WTC11 (cell line): ENCODE data around the gene SKIL. TPM values are rescaled to one million over a fixed set of nuclear protein-coding genes. Genes with fewer than 3 reads are reported as not detected.
A peak's percentile ranks its signal among the peaks of the same experiment; 100 is the strongest.

Experiments used
- CREB1 ChIP-seq: sonication (generic); formaldehyde crosslinking; IDR thresholded peaks from 2 replicates; pipeline ENCODE4 v1.8.0; 2023; ENCODE audit warnings: mild to moderate bottlenecking, missing genetic modification reagents
- FOXK1 ChIP-seq: sonication (generic); formaldehyde crosslinking; IDR thresholded peaks from 2 replicates; pipeline ENCODE4 v1.8.0; 2022; ENCODE audit warnings: mild to moderate bottlenecking, moderate library complexity, missing genetic modification reagents
- HMGA2 ChIP-seq: fragments of 250-450 bp; sonication (Bioruptor Pico); IDR thresholded peaks from 2 replicates; pipeline ENCODE4 v1.4.0; 2021; ENCODE audit warnings: mild to moderate bottlenecking, moderate library complexity
- JAZF1 ChIP-seq: fragments of 250-450 bp; sonication (Bioruptor Pico); IDR thresholded peaks from 2 replicates; pipeline ENCODE4 v1.9.0; 2021; ENCODE audit warnings: moderate library complexity, mild to moderate bottlenecking, inconsistent platforms
- KAT7 ChIP-seq: sonication (generic); formaldehyde crosslinking; IDR thresholded peaks from 2 replicates; pipeline ENCODE4 v1.8.1; 2023; ENCODE audit warnings: missing genetic modification reagents, mild to moderate bottlenecking, borderline replicate concordance
- NFATC4 ChIP-seq: fragments of 250-450 bp; sonication (Bioruptor Pico); IDR thresholded peaks from 2 replicates; pipeline ENCODE4 v1.9.0; 2021; ENCODE audit warnings: mild to moderate bottlenecking
- NFE2L1 ChIP-seq: sonication (generic); formaldehyde crosslinking; IDR thresholded peaks from 2 replicates; pipeline ENCODE4 v1.8.1; 2023; ENCODE audit warnings: missing genetic modification reagents
- NR2C2 ChIP-seq: sonication (generic); formaldehyde crosslinking; IDR thresholded peaks from 2 replicates; pipeline ENCODE4 v1.8.0; 2022; ENCODE audit warnings: mild to moderate bottlenecking, missing genetic modification reagents
- OVOL2 ChIP-seq: fragments of 250-450 bp; sonication (Bioruptor Pico); IDR thresholded peaks from 2 replicates; pipeline ENCODE4 v1.9.0; 2021; ENCODE audit warnings: mild to moderate bottlenecking, borderline replicate concordance
- RELA ChIP-seq: sonication (generic); formaldehyde crosslinking; IDR thresholded peaks from 2 replicates; pipeline ENCODE4 v1.8.1; 2022; ENCODE audit warnings: missing genetic modification reagents, mild to moderate bottlenecking, borderline replicate concordance
- TP53 ChIP-seq: sonication (generic); formaldehyde crosslinking; IDR thresholded peaks from 2 replicates; pipeline ENCODE4 v1.8.1; 2023; ENCODE audit warnings: mild to moderate bottlenecking, missing genetic modification reagents
- ZNF138 ChIP-seq: sonication (generic); formaldehyde crosslinking; conservative IDR thresholded peaks from 2 replicates; pipeline ENCODE4 v1.8.1; 2022; ENCODE audit warnings: mild to moderate bottlenecking, moderate library complexity, missing genetic modification reagents
- ZNF317 ChIP-seq: sonication (generic); formaldehyde crosslinking; IDR thresholded peaks from 2 replicates; pipeline ENCODE4 v1.8.1; 2023; ENCODE audit warnings: low read depth, mild to moderate bottlenecking, moderate library complexity, missing genetic modification reagents, borderline replicate concordance
- total RNA-seq: library from RNA; stranded (reverse); gene quantifications from 3 replicates; pipeline ENCODE4 v1.2.3, GENCODE V29; 2021
- TF ChIP-seq, protein P1 (sequence below): sonication (generic); formaldehyde crosslinking; IDR thresholded peaks from 2 replicates; pipeline ENCODE4 v1.8.1; 2023; ENCODE audit warnings: mild to moderate bottlenecking, missing genetic modification reagents, moderate library complexity
- TF ChIP-seq, protein P2 (sequence below): sonication (generic); formaldehyde crosslinking; IDR thresholded peaks from 2 replicates; pipeline ENCODE4 v1.8.1; 2023; ENCODE audit warnings: mild to moderate bottlenecking, missing genetic modification reagents
- TF ChIP-seq, protein P3 (sequence below): sonication (generic); formaldehyde crosslinking; IDR thresholded peaks from 2 replicates; pipeline ENCODE4 v1.8.1; 2022; ENCODE audit warnings: missing genetic modification reagents, borderline replicate concordance
- TF ChIP-seq, protein P4 (sequence below): sonication (generic); formaldehyde crosslinking; IDR thresholded peaks from 2 replicates; pipeline ENCODE4 v1.8.0; 2022; ENCODE audit warnings: mild to moderate bottlenecking, missing genetic modification reagents
- TF ChIP-seq, protein P5 (sequence below): sonication (generic); formaldehyde crosslinking; IDR thresholded peaks from 2 replicates; pipeline ENCODE4 v1.8.1; 2023; ENCODE audit warnings: mild to moderate bottlenecking, missing genetic modification reagents, borderline replicate concordance

SKIL gene
- total RNA-seq, 1 experiment from 2014 or later, result 181 TPM

DNA sequence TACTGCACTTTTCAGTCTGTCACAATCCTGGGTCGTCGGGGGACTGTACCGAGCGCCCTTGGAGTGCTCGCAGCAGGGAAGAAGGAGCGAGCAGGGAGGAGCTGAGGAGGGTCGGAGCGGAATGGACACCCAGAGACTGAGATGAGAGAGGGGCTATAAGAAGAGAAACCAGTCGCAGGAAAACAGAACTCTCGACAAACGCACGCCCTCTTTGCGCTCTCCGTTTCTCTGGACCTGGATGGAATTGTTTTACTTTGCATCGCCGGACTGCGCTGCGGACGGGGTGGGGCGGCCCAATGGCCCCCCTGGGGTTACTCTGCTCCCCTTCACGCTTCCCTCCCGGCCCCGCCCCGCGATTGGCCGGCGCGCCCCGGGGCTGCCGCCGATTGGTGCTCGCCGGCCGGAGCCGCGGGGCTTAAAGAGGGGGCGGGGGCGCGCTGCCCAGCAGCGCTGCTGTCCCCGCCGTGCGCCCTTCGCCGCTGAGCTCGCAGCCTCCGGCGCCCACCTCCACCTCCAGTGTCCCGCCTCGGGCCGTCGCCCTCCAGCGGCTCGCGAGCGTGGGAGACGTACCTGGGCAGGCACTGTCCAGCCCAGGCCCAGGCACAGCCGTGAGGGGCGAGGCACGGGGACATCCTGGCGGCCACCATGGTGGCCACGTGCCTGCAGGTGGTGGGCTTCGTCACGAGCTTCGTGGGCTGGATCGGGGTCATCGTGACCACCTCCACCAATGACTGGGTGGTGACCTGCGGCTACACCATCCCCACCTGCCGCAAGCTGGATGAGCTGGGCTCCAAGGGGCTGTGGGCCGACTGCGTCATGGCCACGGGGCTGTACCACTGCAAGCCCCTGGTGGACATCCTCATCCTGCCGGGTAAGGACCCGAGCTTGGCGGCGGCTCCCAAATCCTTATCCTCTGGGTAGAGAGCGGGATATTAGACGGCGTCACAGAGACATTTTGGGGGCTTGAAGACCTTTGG is 61.2 kb downstream of the SKIL start, which contains the start of gene CLDN11 (continued):
- TF ChIP-seq, protein P1, sequence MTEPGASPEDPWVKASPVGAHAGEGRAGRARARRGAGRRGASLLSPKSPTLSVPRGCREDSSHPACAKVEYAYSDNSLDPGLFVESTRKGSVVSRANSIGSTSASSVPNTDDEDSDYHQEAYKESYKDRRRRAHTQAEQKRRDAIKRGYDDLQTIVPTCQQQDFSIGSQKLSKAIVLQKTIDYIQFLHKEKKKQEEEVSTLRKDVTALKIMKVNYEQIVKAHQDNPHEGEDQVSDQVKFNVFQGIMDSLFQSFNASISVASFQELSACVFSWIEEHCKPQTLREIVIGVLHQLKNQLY, result no peak
- TF ChIP-seq, protein P2, sequence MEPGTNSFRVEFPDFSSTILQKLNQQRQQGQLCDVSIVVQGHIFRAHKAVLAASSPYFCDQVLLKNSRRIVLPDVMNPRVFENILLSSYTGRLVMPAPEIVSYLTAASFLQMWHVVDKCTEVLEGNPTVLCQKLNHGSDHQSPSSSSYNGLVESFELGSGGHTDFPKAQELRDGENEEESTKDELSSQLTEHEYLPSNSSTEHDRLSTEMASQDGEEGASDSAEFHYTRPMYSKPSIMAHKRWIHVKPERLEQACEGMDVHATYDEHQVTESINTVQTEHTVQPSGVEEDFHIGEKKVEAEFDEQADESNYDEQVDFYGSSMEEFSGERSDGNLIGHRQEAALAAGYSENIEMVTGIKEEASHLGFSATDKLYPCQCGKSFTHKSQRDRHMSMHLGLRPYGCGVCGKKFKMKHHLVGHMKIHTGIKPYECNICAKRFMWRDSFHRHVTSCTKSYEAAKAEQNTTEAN (CRISPR knock-in tag), result peak; percentile 95; the same call in 1 of the 2 replicates
- peak; percentile 84 for TF ChIP-seq FOXK1
- peak; percentile 48; the same call in 1 of the 2 replicates for TF ChIP-seq ZNF317 (CRISPR knock-in tag)
- no peak; the same call in none of the 2 replicates for TF ChIP-seq TP53 (CRISPR knock-in tag)
- TF ChIP-seq NFE2L1 (CRISPR knock-in tag), result peak; percentile 89
- peak; percentile 91 for TF ChIP-seq ZNF138 (CRISPR knock-in tag)
- TF ChIP-seq RELA (CRISPR knock-in tag), result peak; percentile 98
- peak; percentile 96; the same call in 1 of the 2 replicates for TF ChIP-seq CREB1 (CRISPR knock-in tag)
- TF ChIP-seq, protein P3, sequence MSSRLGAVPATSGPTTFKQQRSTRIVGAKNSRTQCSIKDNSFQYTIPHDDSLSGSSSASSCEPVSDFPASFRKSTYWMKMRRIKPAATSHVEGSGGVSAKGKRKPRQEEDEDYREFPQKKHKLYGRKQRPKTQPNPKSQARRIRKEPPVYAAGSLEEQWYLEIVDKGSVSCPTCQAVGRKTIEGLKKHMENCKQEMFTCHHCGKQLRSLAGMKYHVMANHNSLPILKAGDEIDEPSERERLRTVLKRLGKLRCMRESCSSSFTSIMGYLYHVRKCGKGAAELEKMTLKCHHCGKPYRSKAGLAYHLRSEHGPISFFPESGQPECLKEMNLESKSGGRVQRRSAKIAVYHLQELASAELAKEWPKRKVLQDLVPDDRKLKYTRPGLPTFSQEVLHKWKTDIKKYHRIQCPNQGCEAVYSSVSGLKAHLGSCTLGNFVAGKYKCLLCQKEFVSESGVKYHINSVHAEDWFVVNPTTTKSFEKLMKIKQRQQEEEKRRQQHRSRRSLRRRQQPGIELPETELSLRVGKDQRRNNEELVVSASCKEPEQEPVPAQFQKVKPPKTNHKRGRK (CRISPR knock-in tag), result peak; percentile 78; the same call in 1 of the 2 replicates
- TF ChIP-seq, protein P4, sequence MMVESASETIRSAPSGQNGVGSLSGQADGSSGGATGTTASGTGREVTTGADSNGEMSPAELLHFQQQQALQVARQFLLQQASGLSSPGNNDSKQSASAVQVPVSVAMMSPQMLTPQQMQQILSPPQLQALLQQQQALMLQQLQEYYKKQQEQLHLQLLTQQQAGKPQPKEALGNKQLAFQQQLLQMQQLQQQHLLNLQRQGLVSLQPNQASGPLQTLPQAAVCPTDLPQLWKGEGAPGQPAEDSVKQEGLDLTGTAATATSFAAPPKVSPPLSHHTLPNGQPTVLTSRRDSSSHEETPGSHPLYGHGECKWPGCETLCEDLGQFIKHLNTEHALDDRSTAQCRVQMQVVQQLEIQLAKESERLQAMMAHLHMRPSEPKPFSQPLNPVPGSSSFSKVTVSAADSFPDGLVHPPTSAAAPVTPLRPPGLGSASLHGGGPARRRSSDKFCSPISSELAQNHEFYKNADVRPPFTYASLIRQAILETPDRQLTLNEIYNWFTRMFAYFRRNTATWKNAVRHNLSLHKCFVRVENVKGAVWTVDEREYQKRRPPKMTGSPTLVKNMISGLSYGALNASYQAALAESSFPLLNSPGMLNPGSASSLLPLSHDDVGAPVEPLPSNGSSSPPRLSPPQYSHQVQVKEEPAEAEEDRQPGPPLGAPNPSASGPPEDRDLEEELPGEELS (CRISPR knock-in tag), result peak; percentile 98
- no peak for TF ChIP-seq HMGA2
- TF ChIP-seq NR2C2 (CRISPR knock-in tag), result peak; percentile 80
- TF ChIP-seq KAT7 (CRISPR knock-in tag), result peak; percentile 69; the same call in 1 of the 2 replicates
- no peak for TF ChIP-seq JAZF1
- no peak for TF ChIP-seq OVOL2 (CRISPR knock-in tag)
- no peak for TF ChIP-seq NFATC4 (CRISPR knock-in tag)
- TF ChIP-seq, protein P5, sequence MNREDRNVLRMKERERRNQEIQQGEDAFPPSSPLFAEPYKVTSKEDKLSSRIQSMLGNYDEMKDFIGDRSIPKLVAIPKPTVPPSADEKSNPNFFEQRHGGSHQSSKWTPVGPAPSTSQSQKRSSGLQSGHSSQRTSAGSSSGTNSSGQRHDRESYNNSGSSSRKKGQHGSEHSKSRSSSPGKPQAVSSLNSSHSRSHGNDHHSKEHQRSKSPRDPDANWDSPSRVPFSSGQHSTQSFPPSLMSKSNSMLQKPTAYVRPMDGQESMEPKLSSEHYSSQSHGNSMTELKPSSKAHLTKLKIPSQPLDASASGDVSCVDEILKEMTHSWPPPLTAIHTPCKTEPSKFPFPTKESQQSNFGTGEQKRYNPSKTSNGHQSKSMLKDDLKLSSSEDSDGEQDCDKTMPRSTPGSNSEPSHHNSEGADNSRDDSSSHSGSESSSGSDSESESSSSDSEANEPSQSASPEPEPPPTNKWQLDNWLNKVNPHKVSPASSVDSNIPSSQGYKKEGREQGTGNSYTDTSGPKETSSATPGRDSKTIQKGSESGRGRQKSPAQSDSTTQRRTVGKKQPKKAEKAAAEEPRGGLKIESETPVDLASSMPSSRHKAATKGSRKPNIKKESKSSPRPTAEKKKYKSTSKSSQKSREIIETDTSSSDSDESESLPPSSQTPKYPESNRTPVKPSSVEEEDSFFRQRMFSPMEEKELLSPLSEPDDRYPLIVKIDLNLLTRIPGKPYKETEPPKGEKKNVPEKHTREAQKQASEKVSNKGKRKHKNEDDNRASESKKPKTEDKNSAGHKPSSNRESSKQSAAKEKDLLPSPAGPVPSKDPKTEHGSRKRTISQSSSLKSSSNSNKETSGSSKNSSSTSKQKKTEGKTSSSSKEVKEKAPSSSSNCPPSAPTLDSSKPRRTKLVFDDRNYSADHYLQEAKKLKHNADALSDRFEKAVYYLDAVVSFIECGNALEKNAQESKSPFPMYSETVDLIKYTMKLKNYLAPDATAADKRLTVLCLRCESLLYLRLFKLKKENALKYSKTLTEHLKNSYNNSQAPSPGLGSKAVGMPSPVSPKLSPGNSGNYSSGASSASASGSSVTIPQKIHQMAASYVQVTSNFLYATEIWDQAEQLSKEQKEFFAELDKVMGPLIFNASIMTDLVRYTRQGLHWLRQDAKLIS (CRISPR knock-in tag), result peak; percentile 57; the same call in 1 of the 2 replicates
